Measurements from ENCODE around the gene TTLL12.

GRCh38 chr22:43225609-43226008, 38.7 kb upstream of the TTLL12 start:
- no peak for TF ChIP-seq EZH2phosphoT487 (IDR thresholded peaks at IDR 0.05; ENCODE audit: low read depth)
- no peak for TF ChIP-seq CTCF (IDR thresholded peaks at IDR 0.05; ENCODE audit: low read depth, low read length)
